Measurements from ENCODE around the gene GSK3B. TPM values are rescaled to one million over a fixed set of nuclear protein-coding genes. Genes with fewer than 3 reads are reported as not detected.

GSK3B gene
- total and polyA plus RNA-seq, 7 donors: 9.1 to 43.2 (median 34.5) TPM

- no peak for TF ChIP-seq CTCF (IDR thresholded peaks at IDR 0.05)
- no peak for DNase-seq
- WGBS, 3 donors: 97% methylated on average over 4 of the region's 4 CpGs
Observed at GRCh38 chr3:120139140-120139539, 44.9 kb upstream of the GSK3B start.

GRCh38 chr3:120137548-120137947, 43.3 kb upstream of the GSK3B start:
- no peak for DNase-seq
- 51 to 87% (median 65%) methylated on average over 2 of the region's 2 CpGs for WGBS, 3 donors
- Histone ChIP-seq H3K27ac (no peak overlapping the region), H3K4me3 (no peak overlapping the region), H3K4me1 (no peaks in the 10 kb centered on the region), H3K27me3 (ENCODE audit: insufficient read depth in 3 of 3, low read length in 2 of 3) (no peaks in the 10 kb centered on the region), H3K36me3 (ENCODE audit: insufficient read depth in 1 of 2, low read depth in 1 of 2) (no peaks in the 10 kb centered on the region), H3K9me3 (no peaks in the 10 kb centered on the region)
- TF ChIP-seq CTCF (IDR thresholded peaks at IDR 0.05): peak; percentile 5
- intact Hi-C loops (cut with DNase I): no loop called here
- ATAC-seq: peak in 1 of 4 donors; percentile 47

More at GRCh38 chr3:120139140-120139539, 44.9 kb upstream of the GSK3B start:
- no peak overlapping the region for H3K4me3 ChIP-seq
- ATAC-seq: no peak
- intact Hi-C loops (cut with DNase I): no loop called here
- no peaks in the 10 kb centered on the region for H3K9me3 ChIP-seq
- H3K27ac ChIP-seq: no peak overlapping the region
- H3K36me3 ChIP-seq (ENCODE audit: insufficient read depth in 1 of 2, low read depth in 1 of 2): no peaks in the 10 kb centered on the region
- no peaks in the 10 kb centered on the region for H3K27me3 ChIP-seq (ENCODE audit: insufficient read depth in 3 of 3, low read length in 2 of 3)
- H3K4me1 ChIP-seq: no peaks in the 10 kb centered on the region

- no peaks in the 10 kb centered on the region for H3K27me3 ChIP-seq (ENCODE audit: insufficient read depth in 3 of 3, low read length in 2 of 3)
- TF ChIP-seq CTCF (IDR thresholded peaks at IDR 0.05): no peak
- H3K36me3 ChIP-seq (ENCODE audit: insufficient read depth in 1 of 2, low read depth in 1 of 2): no peaks in the 10 kb centered on the region
- no peak overlapping the region for H3K27ac ChIP-seq
- intact Hi-C loops (cut with DNase I): no loop called here
- H3K4me3 ChIP-seq: no peak overlapping the region
- DNase-seq (no peak), ATAC-seq (no peak)
- no peaks in the 10 kb centered on the region for H3K4me1 ChIP-seq
- WGBS, 3 donors: 89 to 91% (median 91%) methylated on average over 3 of the region's 3 CpGs
- no peaks in the 10 kb centered on the region for H3K9me3 ChIP-seq
Observed at GRCh38 chr3:120130656-120131055, 36.4 kb upstream of the GSK3B start.

- intact Hi-C loops (cut with DNase I): no loop called here
- no peak for TF ChIP-seq CTCF (IDR thresholded peaks at IDR 0.05)
- H3K4me3 ChIP-seq: no peak overlapping the region
- ATAC-seq: no peak
- 81 to 90% (median 88%) methylated on average over 2 of the region's 2 CpGs for WGBS, 3 donors
- no peaks in the 10 kb centered on the region for H3K27me3 ChIP-seq (ENCODE audit: insufficient read depth in 3 of 3, low read length in 2 of 3)
- H3K36me3 ChIP-seq (ENCODE audit: insufficient read depth in 1 of 2, low read depth in 1 of 2): no peaks in the 10 kb centered on the region
- H3K4me1 ChIP-seq: no peaks in the 10 kb centered on the region
- no peaks in the 10 kb centered on the region for H3K9me3 ChIP-seq
- H3K27ac ChIP-seq: no peak overlapping the region
- DNase-seq: no peak
Observed at GRCh38 chr3:120129718-120130513, 35.7 kb upstream of the GSK3B start.

- DNase-seq (no peak), ATAC-seq (no peak)
- Histone ChIP-seq H3K4me3 (no peak overlapping the region), H3K9me3 (no peaks in the 10 kb centered on the region), H3K27ac (no peak overlapping the region), H3K36me3 (ENCODE audit: insufficient read depth in 1 of 2, low read depth in 1 of 2) (no peaks in the 10 kb centered on the region), H3K4me1 (no peaks in the 10 kb centered on the region), H3K27me3 (ENCODE audit: insufficient read depth in 3 of 3, low read length in 2 of 3) (no peaks in the 10 kb centered on the region)
- WGBS, 3 donors: 90 to 93% (median 93%) methylated on average over 1 of the region's 1 CpG
- no peak for TF ChIP-seq CTCF (IDR thresholded peaks at IDR 0.05)
- intact Hi-C loops (cut with DNase I): no loop called here
Observed at GRCh38 chr3:120129051-120129450, 34.8 kb upstream of the GSK3B start.
